SIG-M5 treated with dmso at 0.1 percent for 504 hours (cell line): Measurements from ENCODE around the gene NLRP2B.
A peak's percentile ranks its signal among the peaks of the same experiment; 100 is the strongest.
"Not testable (repeated sequence)": the region's sequence is repeated elsewhere in the genome, so short reads cannot be mapped to it uniquely, and the experiment has no call there.

Source experiments
- DNase-seq: peaks from one replicate; lab custom pipeline; 2025; ENCODE audit not compliant: unreplicated experiment; lab: John Stamatoyannopoulos, UW

Gene NLRP2B

GRCh38 chrX:57680160-57680559, at the start of gene NLRP2B:
Gene NLRP2B (minus strand): TSS chrX:57680260.
- DNase-seq, result no peak

GRCh38 chrX:57725995-57726394, 45.9 kb upstream of the NLRP2B start:
- DNase-seq, result not testable (repeated sequence)

- DNase-seq, result no peak
Measured at GRCh38 chrX:57681341-57681740, 1.3 kb upstream of the NLRP2B start.

DNA sequence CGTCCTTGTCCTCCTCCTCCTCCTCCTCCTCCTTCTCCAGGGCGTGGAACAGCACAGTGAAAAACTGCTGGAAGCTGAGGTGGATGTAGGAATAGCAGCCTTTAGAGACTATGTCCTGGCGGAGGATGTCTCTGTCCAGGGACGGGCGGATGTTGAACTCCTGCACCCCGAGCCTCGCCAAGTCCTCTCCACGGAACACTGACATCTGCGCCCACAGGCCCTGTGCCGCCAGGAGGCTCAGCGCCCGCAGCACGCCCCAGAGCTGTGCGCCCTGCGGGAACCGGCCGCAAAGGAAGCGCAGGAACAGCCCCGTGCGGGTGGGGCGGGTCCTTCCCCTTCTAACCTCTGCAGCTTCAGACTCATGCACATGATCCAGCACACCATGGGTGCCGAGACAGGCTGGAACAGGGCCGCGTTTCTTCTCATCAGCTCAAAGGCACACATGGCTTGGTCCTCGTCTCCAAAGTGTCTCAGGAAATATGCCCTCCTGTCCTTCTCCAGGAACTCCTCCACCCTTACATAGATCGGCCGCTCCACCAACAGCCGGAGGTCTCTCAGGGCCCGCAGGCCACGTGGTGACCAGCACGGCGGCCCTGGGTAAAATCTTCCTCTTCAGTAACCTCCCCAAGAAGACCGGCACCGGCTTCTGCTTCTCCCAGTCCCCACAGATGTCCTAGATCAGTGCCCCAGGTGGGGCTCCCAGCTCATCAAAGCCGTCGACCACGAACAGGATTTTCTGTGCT, 1.2 kb downstream of the NLRP2B start:
- no peak for DNase-seq

DNA sequence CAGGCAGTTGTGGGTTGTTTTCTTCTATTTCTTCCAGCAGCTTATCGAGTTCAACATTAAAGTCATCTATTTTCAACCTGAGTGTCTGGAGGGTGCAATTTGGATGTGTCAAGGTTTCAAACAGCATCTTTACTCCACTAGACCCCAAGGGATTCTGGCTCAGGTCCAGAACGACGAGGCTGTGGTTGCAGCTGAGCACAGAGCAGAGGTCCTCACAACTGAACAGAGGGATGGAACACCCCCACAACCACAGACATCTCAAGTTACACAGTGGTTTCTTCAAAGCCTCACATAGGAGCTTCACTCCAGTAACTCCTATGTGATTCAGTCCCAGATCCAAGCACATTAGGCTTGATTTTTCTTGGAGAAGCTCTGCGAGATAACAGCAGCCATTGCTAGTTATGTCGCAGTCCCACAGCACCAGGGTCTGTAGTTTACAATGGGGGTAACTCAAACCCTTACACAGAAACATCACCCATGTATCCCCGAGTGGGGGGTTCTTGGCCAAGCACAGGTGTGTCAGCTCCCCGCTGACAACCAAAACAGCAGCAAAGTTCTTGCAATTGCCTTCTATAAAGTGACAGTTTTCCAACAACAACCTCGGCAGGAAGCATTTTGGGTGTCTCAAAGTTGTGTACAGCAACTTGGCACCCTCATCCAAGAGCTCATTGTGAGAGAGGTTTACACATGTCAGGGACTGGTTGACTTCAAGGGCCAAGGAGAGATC, 2.8 kb downstream of the NLRP2B start:
- DNase-seq, result no peak

DNA sequence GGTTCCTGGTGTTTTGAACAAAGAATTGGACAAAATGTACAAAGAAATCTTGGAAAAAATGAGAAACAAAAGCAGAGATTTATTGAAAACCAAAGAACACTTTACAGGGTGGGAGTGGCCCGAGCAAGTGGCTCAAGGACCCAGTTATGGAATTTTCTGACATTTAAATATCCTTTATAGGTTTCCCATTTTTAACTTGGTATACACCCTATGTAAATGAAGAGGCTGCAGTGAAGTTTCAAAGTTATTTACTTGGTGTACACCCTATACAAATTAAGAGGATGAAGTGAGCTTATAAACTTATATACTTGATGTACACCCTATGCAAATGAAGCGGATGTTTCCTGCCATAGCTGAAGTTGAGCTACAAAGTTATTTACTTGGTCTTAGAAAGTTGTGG, 4.7 kb downstream of the NLRP2B start:
- no peak for DNase-seq

DNA sequence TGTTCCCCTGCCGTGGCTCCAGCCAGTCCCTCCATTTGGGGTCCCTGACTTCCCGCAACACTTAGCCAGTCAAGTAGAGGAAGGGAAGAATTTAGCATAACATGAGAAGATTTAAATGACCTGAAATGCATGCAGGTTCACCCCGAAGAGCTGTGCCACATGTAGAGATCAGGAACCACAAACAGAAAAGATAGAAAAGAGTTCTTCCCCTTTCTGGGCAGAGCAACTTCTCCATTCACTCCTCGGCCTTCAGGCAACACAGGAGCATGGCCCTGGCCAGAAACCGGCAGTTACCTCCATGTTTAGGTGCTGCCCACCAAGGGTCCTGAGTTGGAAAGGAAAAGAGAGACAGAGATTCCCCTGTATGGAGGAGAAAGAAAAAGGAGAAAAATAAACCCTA, 5.2 kb downstream of the NLRP2B start:
- no peak for DNase-seq

DNA sequence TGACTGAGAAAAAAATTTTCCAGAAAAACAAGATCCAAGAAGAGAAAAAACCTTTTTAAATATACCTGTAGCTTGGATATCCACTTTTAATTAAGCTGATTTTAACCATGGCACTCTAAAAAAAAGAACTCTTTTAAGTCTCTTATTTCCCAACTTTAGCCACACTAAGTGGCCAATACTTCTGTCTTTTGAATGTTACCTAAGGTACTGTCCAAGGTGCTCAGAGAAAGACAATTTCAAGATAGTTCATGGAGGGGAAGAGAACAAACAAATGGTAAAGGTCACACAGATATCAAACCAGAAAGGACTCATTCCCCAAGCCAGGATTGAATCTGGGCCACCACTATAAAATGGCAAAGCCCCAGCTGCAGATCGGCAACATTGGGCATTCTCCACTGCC, 10.1 kb downstream of the NLRP2B start:
- no peak for DNase-seq

- DNase-seq, result no peak
Measured at GRCh38 chrX:57667010-57667409, 13.1 kb downstream of the NLRP2B start.

GRCh38 chrX:57655065-57655464, 25.0 kb downstream of the NLRP2B start:
- no peak for DNase-seq

GRCh38 chrX:57652705-57653104, 27.4 kb downstream of the NLRP2B start:
- no peak for DNase-seq

GRCh38 chrX:57651169-57651919, 28.7 kb downstream of the NLRP2B start:
- DNase-seq, result no peak

- DNase-seq, result no peak
Measured at GRCh38 chrX:57647020-57647419, 33.0 kb downstream of the NLRP2B start.

- peak; percentile 14 for DNase-seq
Measured at GRCh38 chrX:57643698-57644097, 36.4 kb downstream of the NLRP2B start.

GRCh38 chrX:57641338-57641737, 38.7 kb downstream of the NLRP2B start:
- no peak for DNase-seq

- no peak for DNase-seq
Measured at GRCh38 chrX:57640674-57641016, 39.4 kb downstream of the NLRP2B start.

DNA sequence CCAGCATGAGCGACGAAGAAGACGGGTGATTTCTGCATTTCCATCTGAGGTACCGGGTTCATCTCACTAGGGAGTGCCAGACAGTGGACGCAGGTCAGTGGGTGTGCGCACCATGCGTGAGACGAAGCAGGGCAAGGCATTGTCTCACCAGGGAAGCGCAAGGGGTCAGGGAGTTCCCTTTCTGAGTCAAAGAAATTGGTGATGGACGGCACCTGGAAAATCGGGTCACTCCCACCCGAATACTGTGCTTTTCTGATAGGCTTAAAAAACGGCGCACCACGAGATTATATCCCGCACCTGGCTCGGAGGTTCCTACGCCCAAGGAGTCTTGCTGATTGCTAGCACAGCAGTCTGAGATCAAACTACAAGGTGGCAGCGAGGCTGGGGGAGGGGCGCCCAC, 50.6 kb downstream of the NLRP2B start:
- not testable (repeated sequence) for DNase-seq
